ENCODE data around the gene CNOT4.
"Not testable (repeated sequence)": the region's sequence is repeated elsewhere in the genome, so short reads cannot be mapped to it uniquely, and the experiment has no call there.

Gene CNOT4

DNA sequence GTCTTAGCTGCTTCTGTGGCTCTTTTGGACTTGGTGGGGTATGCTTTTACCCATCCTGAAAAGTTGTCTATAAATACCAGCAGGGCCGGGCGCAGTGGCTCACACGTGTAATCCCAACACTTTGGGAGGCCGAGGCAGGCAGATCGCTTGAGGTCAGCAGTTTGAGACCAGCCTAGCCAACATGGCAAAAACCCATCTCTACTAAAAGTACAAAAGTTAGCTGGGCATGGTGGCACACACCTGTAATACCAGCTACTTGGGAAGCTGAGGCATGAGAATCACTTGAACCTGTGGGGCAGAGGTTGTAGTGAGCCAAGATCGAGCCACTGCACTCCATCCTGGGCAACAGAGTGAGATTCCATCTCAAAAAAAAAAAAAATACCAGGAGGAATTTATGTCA is 188.9 kb downstream of the CNOT4 start:
- not testable (repeated sequence) for DNase-seq

DNA sequence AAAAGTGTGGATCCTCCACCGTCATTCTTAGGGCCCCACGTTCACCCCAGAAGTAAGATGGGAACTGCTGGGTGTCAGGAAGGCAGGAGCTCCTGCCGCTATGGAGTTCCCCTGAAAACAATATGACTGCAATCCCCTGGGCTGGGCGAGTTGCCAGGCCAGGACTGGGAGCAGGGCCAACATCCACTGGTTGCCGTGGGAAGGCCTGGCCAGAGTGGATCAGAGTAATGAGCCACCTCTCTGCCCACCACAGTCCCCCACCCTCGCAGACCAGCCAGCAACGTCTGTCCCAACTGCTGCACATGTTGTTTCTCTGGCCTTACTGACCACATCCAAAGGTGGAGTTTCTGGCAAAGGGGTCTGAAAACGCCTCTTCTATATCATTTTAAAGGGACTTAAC is 189.6 kb downstream of the CNOT4 start:
- no peak for DNase-seq

DNA sequence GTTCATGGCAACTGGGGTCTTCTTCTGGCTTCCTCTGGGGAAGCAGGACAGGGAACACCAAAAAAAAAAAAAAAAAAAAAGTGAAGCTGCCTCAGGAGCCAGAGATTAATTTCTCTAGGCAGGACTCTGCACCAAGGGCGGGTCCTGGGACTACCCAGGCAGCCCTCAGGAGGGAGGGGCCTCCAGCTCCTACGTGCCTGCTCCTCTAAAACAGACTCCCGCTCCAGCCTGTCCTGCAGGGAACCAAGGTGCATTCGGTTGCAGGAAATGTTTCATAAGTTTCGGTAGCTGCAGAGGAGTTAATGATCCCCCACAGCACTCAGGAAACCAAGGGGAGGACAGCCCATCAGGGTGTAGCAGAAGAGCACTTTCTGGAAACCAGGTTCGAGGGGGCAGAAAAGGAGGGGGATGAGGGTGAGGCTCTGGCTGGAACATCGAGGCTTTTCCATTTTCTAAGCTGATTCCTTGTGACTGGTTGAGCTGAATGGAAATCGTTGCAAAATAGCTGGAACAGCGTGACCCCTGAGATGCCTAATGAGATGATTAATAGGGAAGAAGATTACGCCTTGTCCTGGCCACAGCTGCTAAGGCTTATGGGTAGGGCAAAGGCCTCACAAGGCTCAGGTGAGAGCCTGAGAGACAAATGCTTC is 192.1 kb downstream of the CNOT4 start:
- DNase-seq = no peak

DNA sequence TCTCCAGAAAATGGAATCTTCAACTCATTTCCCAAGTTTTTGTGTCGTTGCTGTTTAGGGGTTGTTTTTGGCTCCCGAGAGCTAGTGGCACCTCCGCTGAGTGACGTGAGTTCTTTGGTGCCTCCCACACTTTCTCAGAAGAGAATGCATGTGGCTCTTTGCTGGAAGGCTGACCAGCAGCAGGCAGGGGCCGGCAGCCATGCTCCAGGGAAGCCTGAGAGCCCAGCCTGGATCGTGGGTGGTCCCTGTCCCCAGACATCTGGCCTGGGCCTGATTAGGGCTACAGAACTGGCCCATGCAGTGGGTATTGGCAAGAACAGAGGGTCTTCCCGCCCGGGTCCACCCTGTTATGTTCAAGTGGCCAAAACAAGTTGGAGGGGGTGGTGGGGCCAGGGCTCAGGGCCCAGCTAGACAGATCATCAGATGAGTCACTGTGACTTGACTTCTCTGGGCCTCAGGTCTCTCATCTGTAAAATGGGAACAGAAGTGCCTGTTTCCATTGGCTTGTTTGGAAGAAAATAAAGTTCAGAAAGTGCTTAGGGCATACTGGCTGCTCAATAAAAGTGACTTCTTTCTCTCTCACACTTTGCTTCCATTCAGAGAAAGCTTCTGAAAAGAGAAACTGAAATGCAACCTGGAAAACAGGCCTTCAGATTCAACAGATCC is 193.1 kb downstream of the CNOT4 start:
- no peak for DNase-seq

DNA sequence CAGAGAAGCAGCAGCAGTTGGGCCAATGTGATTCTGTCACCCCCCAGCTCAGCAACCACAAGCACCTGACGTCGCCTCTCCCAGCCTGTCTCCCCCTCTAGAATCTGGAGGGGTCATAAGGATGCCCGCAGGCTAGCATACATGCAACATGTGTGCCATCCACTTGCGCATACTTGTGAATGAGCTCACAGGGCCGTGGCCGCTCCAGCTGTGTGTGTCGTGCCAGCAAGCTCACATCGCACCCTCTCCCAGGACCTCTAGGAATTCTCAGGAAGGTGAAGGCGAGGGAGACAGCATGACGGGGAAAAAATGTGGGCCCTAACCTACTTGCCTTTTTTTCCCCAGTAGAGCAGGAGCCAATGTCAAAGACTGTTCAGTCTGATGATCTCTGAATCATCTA is 195.9 kb downstream of the CNOT4 start:
- no peak for DNase-seq

Data from CD4-positive, alpha-beta T cell treated with Interleukin-17A for 1 hour (primary cell).